Subcutaneous preadipocyte (primary cell): ENCODE measurements around the gene SMCHD1. TPM values are rescaled to one million over a fixed set of nuclear protein-coding genes. Genes with fewer than 3 reads are reported as not detected.

ENCODE experiments used
- small RNA-seq: library from RNA; depleted of rRNA; stranded (forward); fragments of <200 nt; gene quantifications from one replicate; pipeline ENCODE3, GENCODE V24; 2012
- total RNA-seq: library from RNA; depleted of rRNA; stranded (reverse); fragments of >200 nt; gene quantifications from 2 replicates; pipeline ENCODE4 v1.2.3, GENCODE V29; 2012

Gene SMCHD1
- total RNA-seq, result 54.4 and 77.6 TPM in 2 replicates

DNA sequence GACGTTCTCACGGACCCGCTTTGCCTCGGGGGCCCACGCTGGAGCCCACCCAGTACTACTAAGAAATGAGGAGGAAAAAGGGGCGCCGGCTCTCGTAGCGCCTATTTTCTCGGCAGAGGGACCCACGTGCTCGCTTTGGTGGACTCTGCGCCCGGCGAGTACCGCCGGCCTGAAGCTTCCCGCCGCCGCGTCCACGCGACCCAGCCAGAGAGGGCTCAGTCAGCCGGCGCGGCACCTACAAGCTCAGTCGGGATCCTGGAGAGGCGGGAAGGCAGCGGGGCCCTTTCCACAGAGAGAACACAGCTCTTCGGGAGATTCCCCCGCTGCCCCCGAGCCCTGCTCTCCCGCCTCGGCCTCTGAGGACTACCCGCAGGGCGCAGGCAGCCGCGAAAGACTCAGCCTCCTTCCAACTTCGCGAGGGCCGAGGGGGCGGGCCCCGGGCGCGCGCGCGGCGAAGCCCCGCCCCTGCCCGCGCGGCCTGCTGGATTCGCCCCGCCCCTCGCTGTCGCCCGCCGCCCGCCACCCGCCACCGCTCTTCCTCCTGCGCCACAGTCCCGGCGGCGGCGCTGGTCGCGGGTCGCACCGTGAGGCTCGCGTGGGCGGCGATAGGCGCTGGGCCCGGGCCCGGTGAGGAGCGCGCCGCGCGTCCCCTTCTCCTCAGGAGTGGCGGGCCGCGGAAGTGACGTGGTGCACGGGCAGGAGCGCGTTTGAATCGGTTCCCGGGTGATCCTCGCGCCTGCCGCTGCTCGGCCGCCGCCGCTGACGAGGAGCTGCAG lies at the start of gene SMCHD1:
Gene SMCHD1 (plus strand): TSS at position 549 of the 776 bp plus-strand sequence. CDS start 350 bp downstream, outside the sequence.

GRCh38 chr18:2846636-2847316 lies 191.2 kb downstream of the SMCHD1 start, which contains the start of gene EMILIN2:
Gene EMILIN2 (plus strand): TSS chr18:2847006. CDS start chr18:2847189, 183 bp downstream.

Small RNA genes within 50 kb of the gene (small RNA-seq; reads per million reads assigned to genes)
- gene RF00019 (not detected), gene RNU6-340P (not detected)

Other genes with a start within 250 kb of the SMCHD1 start
- gene METTL4, start 84.2 kb upstream of the SMCHD1 start, total RNA-seq, result 7.7 and 11.9 TPM in 2 replicates
- 26.5 and 43.2 TPM in 2 replicates for gene NDC80, start 84.2 kb upstream of the SMCHD1 start, total RNA-seq
- 14.7 and 21.1 TPM in 2 replicates for gene EMILIN2, start 191.3 kb downstream of the SMCHD1 start, total RNA-seq